DOHH2 (cell line): ENCODE data around the gene GNAO1.

ENCODE experiments used
- H3F3A ChIP-seq: fragments of 200-600 bp; sonication (generic), shearing (Covaris generic); 2 replicates; pipeline ENCODE4 v1.6.0; 2016; ENCODE audit warnings: antibody characterized with exemption, mild to moderate bottlenecking; ENCODE audit not compliant: control insufficient read depth, insufficient read depth
- H3K27ac ChIP-seq: fragments of 200-600 bp; sonication (generic); 2 replicates; pipeline ENCODE4 v1.5.1; 2014; ENCODE audit warnings: low read depth, mild to moderate bottlenecking, low read length, moderate library complexity
- H3K27me3 ChIP-seq: fragments of 200-600 bp; sonication (generic); 2 replicates; pipeline ENCODE4 v1.6.1; 2014; ENCODE audit warnings: mild to moderate bottlenecking, low read length, mixed read lengths; ENCODE audit not compliant: control insufficient read depth
- H3K36me3 ChIP-seq: fragments of 200-600 bp; sonication (generic); 2 replicates; pipeline ENCODE4 v1.6.1; 2014; ENCODE audit warnings: mild to moderate bottlenecking, low read length, moderate library complexity, mixed read lengths; ENCODE audit not compliant: control insufficient read depth
- H3K4me1 ChIP-seq: fragments of 200-600 bp; sonication (generic); 2 replicates; pipeline ENCODE4 v1.6.1; 2014; ENCODE audit warnings: mild to moderate bottlenecking, low read length, mixed read lengths; ENCODE audit not compliant: control insufficient read depth
- H3K4me2 ChIP-seq: fragments of 200-600 bp; sonication (generic); 2 replicates; pipeline ENCODE4 v1.6.0; 2014; ENCODE audit warnings: mild to moderate bottlenecking, low read length, moderate library complexity
- H3K4me3 ChIP-seq: fragments of 200-600 bp; sonication (generic); 2 replicates; pipeline ENCODE4 v1.5.1; 2014; ENCODE audit warnings: mild to moderate bottlenecking, low read length, mixed read lengths
- H3K79me2 ChIP-seq: fragments of 200-600 bp; sonication (generic); 2 replicates; pipeline ENCODE4 v1.6.1; 2014; ENCODE audit warnings: mild to moderate bottlenecking, low read length, mixed read lengths; ENCODE audit not compliant: control insufficient read depth
- H3K9me2 ChIP-seq: fragments of 200-600 bp; sonication (generic); replicated peaks from 2 replicates; pipeline ENCODE4 v1.6.1; 2014; ENCODE audit warnings: mild to moderate bottlenecking, low read length, mixed read lengths; ENCODE audit not compliant: control insufficient read depth
- H3K9me3 ChIP-seq: fragments of 200-600 bp; sonication (generic); 2 replicates; pipeline ENCODE4 v1.6.1; 2014; ENCODE audit warnings: antibody characterized with exemption, low read length, mixed read lengths; ENCODE audit not compliant: control insufficient read depth, insufficient read depth
- H4K20me1 ChIP-seq: fragments of 200-600 bp; sonication (generic); 2 replicates; pipeline ENCODE4 v1.6.0; 2014; ENCODE audit warnings: low read depth, mild to moderate bottlenecking, antibody characterized with exemption, low read length, moderate library complexity; ENCODE audit not compliant: control insufficient read depth, insufficient read depth
- EZH2phosphoT487 ChIP-seq: fragments of 200-600 bp; sonication (generic); IDR thresholded peaks from 2 replicates; pipeline ENCODE4 v1.6.1; 2017; ENCODE audit warnings: borderline replicate concordance, mild to moderate bottlenecking, antibody characterized with exemption, low read length, moderate library complexity, mixed read lengths
- TF ChIP-seq, protein P1 (sequence below): fragments of 200-600 bp; sonication (generic); IDR thresholded peaks from one replicate; pipeline ENCODE4 v1.5.1; 2014; ENCODE audit warnings: antibody characterized with exemption, mild to moderate bottlenecking, low read depth, low read length; ENCODE audit not compliant: poor library complexity, severe bottlenecking

GNAO1 gene

GRCh38 chr16:56226187-56226586, 34.9 kb downstream of the GNAO1 start:
- Histone ChIP-seq H3K4me3 (no peak overlapping the region), H3K27me3 (no peaks in the 10 kb centered on the region), H3K9me3 (no peaks in the 10 kb centered on the region), H3K79me2 (no peaks in the 10 kb centered on the region), H4K20me1 (no peaks in the 10 kb centered on the region), H3F3A (no peaks in the 10 kb centered on the region), H3K27ac (no peak overlapping the region), H3K4me1 (no peaks in the 10 kb centered on the region), H3K36me3 (no peaks in the 10 kb centered on the region), H3K9me2 (no peaks in the 10 kb centered on the region), H3K4me2 (no peak overlapping the region)
- TF ChIP-seq EZH2phosphoT487 = no peak
- TF ChIP-seq, protein P1, sequence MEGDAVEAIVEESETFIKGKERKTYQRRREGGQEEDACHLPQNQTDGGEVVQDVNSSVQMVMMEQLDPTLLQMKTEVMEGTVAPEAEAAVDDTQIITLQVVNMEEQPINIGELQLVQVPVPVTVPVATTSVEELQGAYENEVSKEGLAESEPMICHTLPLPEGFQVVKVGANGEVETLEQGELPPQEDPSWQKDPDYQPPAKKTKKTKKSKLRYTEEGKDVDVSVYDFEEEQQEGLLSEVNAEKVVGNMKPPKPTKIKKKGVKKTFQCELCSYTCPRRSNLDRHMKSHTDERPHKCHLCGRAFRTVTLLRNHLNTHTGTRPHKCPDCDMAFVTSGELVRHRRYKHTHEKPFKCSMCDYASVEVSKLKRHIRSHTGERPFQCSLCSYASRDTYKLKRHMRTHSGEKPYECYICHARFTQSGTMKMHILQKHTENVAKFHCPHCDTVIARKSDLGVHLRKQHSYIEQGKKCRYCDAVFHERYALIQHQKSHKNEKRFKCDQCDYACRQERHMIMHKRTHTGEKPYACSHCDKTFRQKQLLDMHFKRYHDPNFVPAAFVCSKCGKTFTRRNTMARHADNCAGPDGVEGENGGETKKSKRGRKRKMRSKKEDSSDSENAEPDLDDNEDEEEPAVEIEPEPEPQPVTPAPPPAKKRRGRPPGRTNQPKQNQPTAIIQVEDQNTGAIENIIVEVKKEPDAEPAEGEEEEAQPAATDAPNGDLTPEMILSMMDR = no peak

DNA sequence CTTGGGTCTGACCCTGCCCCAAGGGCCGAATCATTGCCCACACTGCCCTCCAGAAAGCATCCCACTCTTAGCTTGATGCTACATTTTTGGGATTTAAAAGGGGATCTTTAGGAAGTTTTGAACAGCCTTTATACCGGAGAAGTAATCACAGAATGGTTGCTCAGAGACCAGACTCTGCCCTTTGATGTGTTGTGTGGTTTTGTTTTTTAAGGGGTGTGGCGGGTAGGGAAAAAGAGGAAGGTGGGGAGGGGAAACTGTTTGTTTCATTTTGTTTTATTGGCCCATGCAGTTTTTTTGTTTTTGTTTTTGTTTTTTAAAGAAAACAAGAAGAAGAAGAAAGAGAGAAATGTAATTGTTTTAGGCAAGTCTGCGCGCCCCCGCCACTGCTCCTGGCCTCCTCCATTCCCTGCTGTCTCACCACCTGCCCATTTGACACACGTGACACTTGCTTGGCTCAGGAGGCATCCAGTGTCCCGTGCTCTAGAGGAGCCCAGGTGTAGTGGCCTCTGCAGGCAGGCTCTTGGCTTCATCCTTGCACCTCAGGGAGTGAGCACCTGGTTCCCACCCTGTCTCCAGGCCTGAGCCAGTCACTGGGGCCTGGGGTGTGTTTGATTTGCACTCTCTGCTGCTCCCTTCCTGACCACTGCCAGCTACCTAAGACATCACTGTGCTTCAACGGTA, 35.7 kb downstream of the GNAO1 start:
- Histone ChIP-seq H3K9me3 (no peaks in the 10 kb centered on the region), H3K4me2 (no peak overlapping the region), H3K27me3 (no peaks in the 10 kb centered on the region), H3K4me3 (no peak overlapping the region), H3F3A (no peaks in the 10 kb centered on the region), H3K27ac (no peak overlapping the region), H3K9me2 (no peaks in the 10 kb centered on the region), H3K4me1 (no peaks in the 10 kb centered on the region), H3K79me2 (no peaks in the 10 kb centered on the region), H4K20me1 (no peaks in the 10 kb centered on the region), H3K36me3 (no peaks in the 10 kb centered on the region)
- no peak for TF ChIP-seq EZH2phosphoT487
- TF ChIP-seq, protein P1 = no peak

DNA sequence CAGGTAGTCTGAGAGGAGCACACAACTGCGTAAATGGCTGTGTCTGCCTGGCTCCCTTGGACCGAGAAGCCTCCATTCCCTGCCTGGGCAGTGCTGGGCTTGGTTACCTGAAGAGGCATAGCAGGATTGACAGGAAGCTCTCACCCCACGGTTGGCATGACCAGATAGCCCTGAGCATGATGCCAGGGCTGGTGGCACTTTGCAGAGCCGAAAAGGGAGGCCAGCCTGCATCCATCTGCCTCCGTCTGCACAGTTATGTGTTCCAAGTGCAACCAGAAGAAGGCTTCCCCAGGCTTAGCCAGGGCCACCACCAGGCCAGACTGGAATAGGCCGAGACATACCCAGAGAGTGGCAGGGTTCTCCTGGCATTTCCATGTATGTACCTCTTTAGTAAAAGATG, 36.6 kb downstream of the GNAO1 start:
- Histone ChIP-seq H3K79me2 (no peaks in the 10 kb centered on the region), H4K20me1 (no peaks in the 10 kb centered on the region), H3K9me2 (no peaks in the 10 kb centered on the region), H3K27me3 (no peaks in the 10 kb centered on the region), H3K27ac (no peak overlapping the region), H3K9me3 (no peaks in the 10 kb centered on the region), H3K4me3 (no peak overlapping the region), H3K4me1 (no peaks in the 10 kb centered on the region), H3F3A (no peaks in the 10 kb centered on the region), H3K36me3 (no peaks in the 10 kb centered on the region), H3K4me2 (no peak overlapping the region)
- TF ChIP-seq EZH2phosphoT487 = no peak
- TF ChIP-seq, protein P1 = no peak
